ENCODE results near the gene GNAO1. TPM values are rescaled to one million over a fixed set of nuclear protein-coding genes. Genes with fewer than 3 reads are reported as not detected.

The GNAO1 gene
- total RNA-seq, 1 experiment from 2014 or later: 3.7 TPM

GRCh38 chr16:56193951-56194726 lies 2.9 kb downstream of the GNAO1 start:
- in situ Hi-C loops (cut with HindIII; ENCODE audit: low pct_unique_long_range_greater_than_20kb, low sequenced_read_pairs): no loop called here
- peak; percentile 26 for DNase-seq (ENCODE audit: low read depth, low spot score)

- in situ Hi-C loops (cut with HindIII; ENCODE audit: low pct_unique_long_range_greater_than_20kb, low sequenced_read_pairs): no loop called here
- DNase-seq (ENCODE audit: low read depth, low spot score): no peak
Measured at GRCh38 chr16:56195151-56195550, 3.9 kb downstream of the GNAO1 start.

- DNase-seq (ENCODE audit: low read depth, low spot score): no peak
- in situ Hi-C loops (cut with HindIII; ENCODE audit: low pct_unique_long_range_greater_than_20kb, low sequenced_read_pairs): no loop called here
Measured at GRCh38 chr16:56196381-56196780, 5.1 kb downstream of the GNAO1 start.

GRCh38 chr16:56197192-56197992 lies 6.1 kb downstream of the GNAO1 start:
- in situ Hi-C loops (cut with HindIII; ENCODE audit: low pct_unique_long_range_greater_than_20kb, low sequenced_read_pairs): no loop called here
- no peak for DNase-seq (ENCODE audit: low read depth, low spot score)

- no peak for DNase-seq (ENCODE audit: low read depth, low spot score)
- in situ Hi-C loops (cut with HindIII; ENCODE audit: low pct_unique_long_range_greater_than_20kb, low sequenced_read_pairs): no loop called here
Measured at GRCh38 chr16:56198006-56198754, 6.9 kb downstream of the GNAO1 start.

GRCh38 chr16:56198755-56199114 lies 7.4 kb downstream of the GNAO1 start:
- in situ Hi-C loops (cut with HindIII; ENCODE audit: low pct_unique_long_range_greater_than_20kb, low sequenced_read_pairs): no loop called here

GRCh38 chr16:56199164-56199563 lies 7.9 kb downstream of the GNAO1 start:
- DNase-seq (ENCODE audit: low read depth, low spot score): no peak
- in situ Hi-C loops (cut with HindIII; ENCODE audit: low pct_unique_long_range_greater_than_20kb, low sequenced_read_pairs): no loop called here

More at GRCh38 chr16:56198755-56199114, 7.4 kb downstream of the GNAO1 start:
- DNase-seq (ENCODE audit: low read depth, low spot score): no peak

GRCh38 chr16:56201030-56201429 lies 9.7 kb downstream of the GNAO1 start:
- DNase-seq (ENCODE audit: low read depth, low spot score): no peak
- in situ Hi-C loops (cut with HindIII; ENCODE audit: low pct_unique_long_range_greater_than_20kb, low sequenced_read_pairs): no loop called here

GRCh38 chr16:56202036-56202435 lies 10.7 kb downstream of the GNAO1 start:
- DNase-seq (ENCODE audit: low read depth, low spot score): no peak
- in situ Hi-C loops (cut with HindIII; ENCODE audit: low pct_unique_long_range_greater_than_20kb, low sequenced_read_pairs): no loop called here

GRCh38 chr16:56203052-56203451 lies 11.8 kb downstream of the GNAO1 start:
- DNase-seq (ENCODE audit: low read depth, low spot score): peak; percentile 73

GRCh38 chr16:56204816-56205215 lies 13.5 kb downstream of the GNAO1 start:
- DNase-seq (ENCODE audit: low read depth, low spot score): no peak
- in situ Hi-C loops (cut with HindIII; ENCODE audit: low pct_unique_long_range_greater_than_20kb, low sequenced_read_pairs): no loop called here

More at GRCh38 chr16:56203052-56203451, 11.8 kb downstream of the GNAO1 start:
- in situ Hi-C loops (cut with HindIII; ENCODE audit: low pct_unique_long_range_greater_than_20kb, low sequenced_read_pairs): no loop called here

- in situ Hi-C loops (cut with HindIII; ENCODE audit: low pct_unique_long_range_greater_than_20kb, low sequenced_read_pairs): no loop called here
- DNase-seq (ENCODE audit: low read depth, low spot score): no peak
Measured at GRCh38 chr16:56206951-56207350, 15.7 kb downstream of the GNAO1 start.

GRCh38 chr16:56207421-56207820 lies 16.1 kb downstream of the GNAO1 start:
- no peak for DNase-seq (ENCODE audit: low read depth, low spot score)
- in situ Hi-C loops (cut with HindIII; ENCODE audit: low pct_unique_long_range_greater_than_20kb, low sequenced_read_pairs): no loop called here

- in situ Hi-C loops (cut with HindIII; ENCODE audit: low pct_unique_long_range_greater_than_20kb, low sequenced_read_pairs): no loop called here
- DNase-seq (ENCODE audit: low read depth, low spot score): no peak
Measured at GRCh38 chr16:56211435-56211981, 20.2 kb downstream of the GNAO1 start.

GRCh38 chr16:56212144-56212543 lies 20.9 kb downstream of the GNAO1 start:
- in situ Hi-C loops (cut with HindIII; ENCODE audit: low pct_unique_long_range_greater_than_20kb, low sequenced_read_pairs): no loop called here
- no peak for DNase-seq (ENCODE audit: low read depth, low spot score)

- no peak for DNase-seq (ENCODE audit: low read depth, low spot score)
- in situ Hi-C loops (cut with HindIII; ENCODE audit: low pct_unique_long_range_greater_than_20kb, low sequenced_read_pairs): no loop called here
Measured at GRCh38 chr16:56221995-56222394, 30.7 kb downstream of the GNAO1 start.

- in situ Hi-C loops (cut with HindIII; ENCODE audit: low pct_unique_long_range_greater_than_20kb, low sequenced_read_pairs): no loop called here
- DNase-seq (ENCODE audit: low read depth, low spot score): no peak
Measured at GRCh38 chr16:56222474-56222997, 31.2 kb downstream of the GNAO1 start.
